NCI-H1930 (cell line): Measurements from ENCODE around the gene TSTD2.

Experiments used
- DNase-seq, 2 experiments: peaks; one replicate each; lab custom pipeline; 2025; lab: John Stamatoyannopoulos, UW

Gene TSTD2

DNA sequence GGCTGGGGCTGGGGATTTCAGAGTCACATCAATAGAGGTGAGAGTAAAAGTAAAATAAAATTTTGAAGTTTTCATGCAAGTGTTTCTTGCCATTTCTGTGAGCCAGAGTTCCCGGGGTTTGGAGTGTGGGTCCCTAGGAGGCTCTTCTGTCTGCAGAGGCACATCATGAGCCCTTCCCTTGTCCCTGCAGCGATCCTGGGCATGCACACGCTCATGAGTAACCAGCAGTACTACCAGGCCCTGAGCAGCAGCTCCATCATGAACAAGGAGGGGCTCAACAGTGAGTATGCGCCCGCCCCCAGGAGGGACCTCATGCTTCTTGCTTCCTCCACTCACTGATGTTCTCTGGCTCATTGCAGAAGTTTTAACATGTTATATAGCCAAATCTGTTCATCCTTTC lies 70.6 kb downstream of the TSTD2 start:
- DNase-seq, result no peak

GRCh38 chr9:97561501-97561900 lies 71.7 kb downstream of the TSTD2 start:
- no peak for DNase-seq

DNA sequence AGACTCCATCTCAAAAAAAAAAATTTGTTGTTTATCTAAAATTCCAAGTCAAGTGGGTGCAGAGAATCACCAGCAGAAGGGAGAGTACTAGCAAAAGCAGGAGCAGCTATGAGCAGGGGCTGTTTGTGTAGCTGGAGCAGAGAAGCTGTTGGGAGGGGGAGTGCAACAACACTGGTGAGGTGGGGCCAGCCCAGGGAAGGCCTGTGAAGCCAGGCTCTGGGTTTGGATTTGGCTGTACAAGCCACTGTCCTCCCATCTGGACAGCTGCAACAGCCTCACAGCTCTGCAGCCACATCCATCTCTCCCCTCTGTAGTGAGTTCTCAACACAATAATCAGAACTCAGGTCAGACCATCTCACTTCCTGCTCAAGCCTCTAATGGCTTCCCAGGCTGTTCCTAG lies 72.3 kb downstream of the TSTD2 start:
- DNase-seq, result no peak

GRCh38 chr9:97560154-97560553 lies 73.0 kb downstream of the TSTD2 start:
- DNase-seq, result no peak

GRCh38 chr9:97559111-97559514 lies 74.1 kb downstream of the TSTD2 start:
- no peak for DNase-seq

DNA sequence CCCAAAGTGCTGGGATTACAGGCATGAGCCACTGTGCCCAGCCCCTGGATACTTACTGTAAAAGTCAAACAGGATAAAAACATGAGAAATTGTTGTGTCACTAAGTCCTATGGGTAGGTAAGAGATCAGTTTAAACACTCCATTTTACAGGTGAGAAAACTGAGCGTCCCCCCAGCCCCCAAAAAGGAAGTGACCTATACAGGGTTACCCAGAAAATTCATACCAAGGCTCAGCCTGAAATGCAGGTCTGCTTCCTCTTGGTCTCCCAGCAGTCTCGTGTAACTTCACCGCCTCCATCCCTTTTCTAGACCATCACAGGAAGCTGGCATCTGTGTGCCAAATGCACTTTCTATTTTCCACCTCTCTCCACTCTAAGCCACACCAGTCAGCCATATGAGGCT lies 74.5 kb downstream of the TSTD2 start:
- DNase-seq, result no peak

- DNase-seq, result no peak
Measured at GRCh38 chr9:97557606-97558095, 75.5 kb downstream of the TSTD2 start.

GRCh38 chr9:97556721-97557605 lies 76.2 kb downstream of the TSTD2 start:
- DNase-seq, result no peak

DNA sequence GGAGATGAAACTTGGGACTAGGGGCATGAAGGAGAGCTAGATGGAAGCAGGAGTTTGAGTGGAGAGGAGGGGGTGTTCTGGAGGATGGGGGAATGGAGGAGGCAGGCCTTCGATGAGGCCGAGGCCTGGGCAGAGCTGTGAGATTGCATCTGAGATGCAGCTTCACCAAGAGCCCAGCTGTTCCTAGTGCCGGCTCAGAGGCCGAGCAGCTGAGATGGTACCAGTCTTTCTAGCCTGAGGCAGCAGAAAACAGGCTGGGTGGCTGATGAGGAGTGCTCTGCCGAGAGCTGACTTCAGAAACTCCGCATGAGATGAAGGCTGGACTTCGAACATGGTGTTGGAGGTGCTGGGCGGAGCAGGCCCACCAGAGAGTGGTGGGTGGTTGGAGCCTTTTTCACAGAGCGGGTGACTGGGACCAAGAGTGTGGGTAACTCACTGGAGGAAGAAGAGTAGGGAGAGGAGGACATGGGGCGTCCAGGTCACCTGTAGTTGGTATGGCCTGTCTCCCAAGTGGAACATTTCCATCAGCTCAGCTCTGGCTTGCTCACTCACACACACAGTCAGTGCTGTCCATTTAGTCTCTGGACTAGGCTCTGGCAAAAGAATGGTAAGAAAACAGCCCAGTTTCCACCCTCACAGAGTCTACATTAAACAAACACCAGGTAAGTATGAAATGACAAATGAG lies 77.0 kb downstream of the TSTD2 start:
- no peak for DNase-seq

DNA sequence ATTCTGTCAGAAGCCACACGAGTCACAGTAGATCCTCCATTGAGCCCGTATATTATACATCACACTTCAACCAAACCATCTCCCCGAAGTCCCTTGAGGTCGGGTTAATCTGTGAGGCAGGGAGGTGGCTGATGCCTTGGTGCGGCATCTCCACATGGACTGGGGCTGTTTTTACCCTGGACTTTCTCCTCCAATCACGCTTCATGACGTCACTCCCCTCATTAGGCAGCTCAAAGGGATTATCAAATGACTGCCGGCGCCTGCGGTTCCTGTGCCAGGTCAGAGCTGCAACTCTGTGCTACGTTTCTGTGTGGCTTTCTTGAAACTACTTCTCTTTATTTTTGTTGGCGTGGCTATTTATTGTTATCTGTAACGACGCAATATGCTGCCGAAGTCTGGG lies 78.0 kb downstream of the TSTD2 start:
- no peak for DNase-seq

- no peak for DNase-seq
Measured at GRCh38 chr9:97554566-97555075, 78.5 kb downstream of the TSTD2 start.

- no peak for DNase-seq
Measured at GRCh38 chr9:97553841-97554240, 79.3 kb downstream of the TSTD2 start.

GRCh38 chr9:97553141-97553540 lies 80.0 kb downstream of the TSTD2 start:
- DNase-seq, result no peak

GRCh38 chr9:97551308-97551707 lies 81.9 kb downstream of the TSTD2 start:
- no peak for DNase-seq

DNA sequence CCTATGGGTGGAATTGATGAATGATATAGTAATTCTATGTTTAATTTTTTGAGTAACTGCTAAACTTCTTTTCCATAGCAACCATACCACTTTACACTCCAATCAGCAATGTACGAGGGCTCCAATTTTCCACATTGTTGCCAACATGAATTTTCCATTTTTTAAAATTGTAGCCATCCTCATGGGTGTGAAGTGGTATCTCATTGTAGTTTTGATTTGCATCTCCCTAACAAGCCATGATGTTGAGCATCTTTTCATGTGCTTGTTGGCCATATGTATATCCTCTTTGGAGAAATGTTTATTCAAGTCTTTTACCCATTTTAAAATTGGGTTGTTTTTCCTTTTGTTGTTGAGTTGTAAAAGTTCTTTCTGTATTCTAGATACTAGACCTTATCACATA lies 82.8 kb downstream of the TSTD2 start:
- no peak for DNase-seq
